GM19193 (cell line): ENCODE measurements around the gene HDAC4.

Experiments
- POLR2A ChIP-seq: IDR thresholded peaks from 4 replicates; pipeline ENCODE4 v1.6.1; 2011; ENCODE audit not compliant: insufficient read depth, insufficient read length; ENCODE audit errors: extremely low read depth

The HDAC4 gene

DNA sequence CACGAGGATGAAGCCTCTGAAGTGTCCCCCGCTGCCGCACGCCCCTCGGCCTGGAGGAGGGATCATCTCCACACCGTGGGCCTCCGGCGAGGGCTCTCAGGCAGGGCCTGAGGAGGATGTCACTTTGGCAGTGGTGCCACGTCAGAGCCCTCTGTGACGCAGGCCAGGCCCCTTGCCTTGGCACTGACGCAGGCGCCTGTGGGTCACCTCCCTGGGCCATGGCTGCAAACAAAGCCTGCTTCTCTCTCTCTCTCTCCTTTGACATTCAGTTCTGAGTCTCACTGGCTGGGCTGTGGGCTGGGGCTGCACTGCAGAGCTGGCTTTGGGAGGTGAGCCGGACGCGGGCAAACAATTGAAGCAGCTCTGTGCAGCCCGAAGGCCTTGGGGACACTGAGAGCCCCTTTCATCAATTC, 279.2 kb downstream of the HDAC4 start:
- no peak for TF ChIP-seq POLR2A

DNA sequence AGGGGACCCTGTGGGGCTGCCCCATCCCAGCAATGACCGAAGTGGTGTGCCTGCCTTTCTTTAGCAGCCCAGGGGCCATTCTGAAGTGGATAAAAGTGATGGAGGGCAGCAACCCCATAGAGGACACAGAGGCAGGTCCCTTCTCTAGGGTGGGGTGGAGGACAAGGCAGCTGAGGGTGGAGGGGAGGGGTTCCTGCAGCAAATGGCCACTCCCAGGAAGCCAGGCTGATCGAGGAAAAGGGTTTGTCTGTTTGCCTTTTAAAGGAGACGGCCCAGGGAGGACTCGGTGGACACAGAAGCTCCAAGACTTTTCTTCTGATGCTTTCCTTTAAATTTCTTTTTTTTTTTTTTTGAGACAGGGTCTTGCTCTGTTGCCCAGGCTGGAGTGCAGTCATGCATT, 280.2 kb downstream of the HDAC4 start:
- no peak for TF ChIP-seq POLR2A

DNA sequence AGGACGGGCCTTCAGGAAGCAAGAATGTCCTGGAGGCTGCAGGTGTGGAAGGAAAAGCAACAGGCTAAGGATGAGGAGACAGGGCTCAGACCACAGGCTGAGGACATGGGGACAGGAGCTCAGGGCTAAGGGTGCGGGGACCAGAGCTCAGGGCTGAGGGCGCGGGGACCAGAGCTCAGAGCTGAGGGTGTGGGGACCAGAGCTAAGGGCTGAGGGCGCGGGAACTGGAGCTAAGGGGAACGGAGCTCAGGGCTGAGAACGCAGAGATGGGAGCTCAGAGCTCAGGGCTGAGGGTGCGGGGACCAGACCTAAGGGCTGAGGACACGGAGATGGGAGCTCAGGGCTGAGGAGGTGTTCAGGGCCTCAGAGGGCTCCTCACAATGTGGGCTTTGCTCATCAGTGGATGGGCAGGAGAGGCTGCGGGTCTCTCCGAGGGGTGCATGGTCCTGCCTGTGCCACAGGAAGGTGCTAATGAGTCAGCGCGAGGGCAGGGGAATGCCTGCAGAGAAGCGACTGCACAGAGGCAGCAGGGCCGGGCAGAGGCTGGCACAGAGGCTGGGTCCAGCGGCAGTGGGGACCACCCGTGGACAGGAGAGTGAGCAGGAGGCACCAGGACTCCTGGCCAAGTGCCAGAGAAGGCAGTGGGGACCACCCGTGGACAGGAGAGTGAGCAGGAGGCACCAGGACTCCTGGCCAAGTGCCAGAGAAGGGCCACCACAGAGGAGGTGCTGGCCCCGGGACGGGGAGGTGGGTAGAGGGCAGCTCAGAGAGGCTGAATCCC, 281.3 kb downstream of the HDAC4 start:
- TF ChIP-seq POLR2A = no peak

DNA sequence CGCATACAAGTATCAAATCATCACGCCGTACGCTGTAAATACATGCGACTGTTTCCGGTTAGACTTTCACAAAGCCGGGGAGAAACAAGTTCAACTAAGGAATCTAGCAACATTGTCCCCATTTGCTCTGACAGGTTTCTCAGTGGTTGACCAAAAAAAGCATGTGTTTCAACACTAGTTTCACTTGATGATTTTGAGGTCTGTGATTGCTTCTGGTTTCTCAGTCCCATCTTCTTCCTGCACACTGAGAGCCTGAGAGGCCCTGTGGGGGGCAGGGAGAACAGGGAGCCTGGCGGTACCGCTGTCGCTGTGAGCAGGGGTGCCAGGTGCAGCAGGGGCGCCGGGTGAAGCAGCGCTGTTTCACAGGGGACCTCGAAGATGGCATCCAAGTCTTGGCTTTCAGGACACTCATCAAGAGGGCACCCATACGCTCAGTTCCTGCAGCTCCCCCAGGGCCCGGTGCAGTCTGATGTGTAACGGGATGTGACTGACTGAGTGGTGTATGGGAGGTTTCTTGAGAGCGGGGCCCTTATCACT, 282.1 kb downstream of the HDAC4 start:
- TF ChIP-seq POLR2A = no peak

DNA sequence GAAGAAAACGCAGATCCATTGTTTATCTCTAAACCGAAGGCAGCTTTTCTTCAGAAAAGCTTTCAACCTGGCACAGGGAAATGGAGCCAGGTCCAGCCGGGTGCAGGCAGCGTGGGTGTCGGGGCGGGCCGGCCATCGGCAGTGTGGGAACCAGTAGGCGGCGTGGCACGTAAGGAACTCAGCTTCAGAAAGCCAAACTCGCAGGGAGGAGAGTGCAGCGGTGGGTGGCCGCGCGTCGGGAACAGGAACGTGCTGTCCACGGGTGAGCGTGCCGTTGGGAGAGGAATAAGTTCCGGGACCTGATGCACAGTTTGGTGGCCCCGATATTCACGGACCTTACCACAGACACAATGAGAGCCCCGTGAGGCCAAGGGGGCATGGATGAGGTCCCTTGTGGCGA, 282.6 kb downstream of the HDAC4 start:
- no peak for TF ChIP-seq POLR2A

DNA sequence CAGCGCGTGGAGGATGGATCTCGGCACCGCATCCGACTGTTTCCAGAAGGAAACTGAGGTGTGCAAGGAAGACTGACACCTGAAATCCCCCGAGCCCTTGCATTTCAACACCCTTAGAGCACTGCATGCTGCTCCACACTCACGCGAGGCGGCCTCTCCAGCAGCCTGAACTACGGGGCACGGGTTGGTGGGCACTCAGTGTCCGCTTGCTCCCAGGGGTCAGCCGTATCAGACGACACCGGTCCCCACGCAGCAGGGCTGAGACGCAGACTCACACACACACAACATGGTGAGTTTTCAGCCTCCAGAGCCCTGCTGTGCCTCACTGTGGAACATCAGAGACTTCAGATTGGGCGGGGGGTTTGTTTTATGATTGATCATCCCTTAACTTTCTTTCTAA, 283.0 kb downstream of the HDAC4 start:
- no peak for TF ChIP-seq POLR2A

DNA sequence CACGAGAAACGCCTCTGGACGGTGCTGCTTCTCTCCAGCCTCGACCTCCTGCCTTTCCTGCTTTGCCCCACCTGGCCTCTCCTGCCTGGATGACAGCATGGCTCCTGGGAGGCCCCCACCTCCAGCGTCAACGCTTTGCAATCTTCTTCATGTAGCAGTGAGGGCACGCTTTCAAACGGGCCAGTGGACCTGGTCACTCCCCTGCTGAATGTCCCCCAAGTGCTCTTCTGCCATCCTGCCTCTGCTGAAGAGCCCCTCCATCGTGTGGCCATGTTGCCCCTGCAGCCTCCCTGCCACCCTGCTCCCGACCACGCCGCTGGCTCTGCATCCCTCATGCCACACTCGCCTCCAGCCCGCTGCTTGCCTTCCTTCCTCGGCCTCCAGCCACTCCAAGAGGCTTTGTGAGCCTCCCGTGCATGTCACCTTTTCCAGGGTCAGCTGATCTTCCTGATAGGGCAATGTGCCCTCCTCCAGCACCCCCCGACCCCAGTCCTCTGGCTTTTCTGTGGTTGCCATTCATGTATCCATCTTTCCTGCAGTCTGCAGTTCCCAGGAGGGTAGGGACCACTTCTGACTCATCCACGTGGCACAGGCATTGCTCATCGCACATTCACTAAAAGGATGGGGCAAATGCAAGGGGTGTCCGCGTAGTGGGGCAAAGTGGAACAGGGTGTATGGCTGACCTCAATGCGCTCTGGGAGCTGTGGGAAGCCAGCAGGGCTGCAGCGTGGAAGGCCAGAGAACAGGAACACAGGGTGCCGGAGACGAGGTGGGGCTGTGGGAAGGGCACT, 284.2 kb downstream of the HDAC4 start:
- no peak for TF ChIP-seq POLR2A

DNA sequence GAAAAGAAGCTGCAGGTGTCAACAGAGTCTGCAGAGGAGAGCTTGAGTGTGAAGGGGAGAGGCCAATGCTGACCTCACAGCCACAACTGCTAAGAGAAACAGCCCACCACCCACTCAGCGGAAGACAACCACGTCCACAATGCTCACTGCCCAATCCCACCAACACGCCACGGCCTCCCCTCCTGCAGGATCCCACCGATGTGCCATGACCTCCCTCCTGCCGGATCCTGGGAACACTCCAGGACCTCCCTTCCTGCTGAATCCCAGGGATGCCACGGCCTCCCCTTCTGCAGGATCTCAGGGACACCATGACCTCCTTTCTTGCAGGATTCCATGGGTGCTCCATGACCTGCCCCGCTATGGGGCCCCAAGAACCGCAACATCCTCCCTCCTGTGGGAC, 285.2 kb downstream of the HDAC4 start:
- TF ChIP-seq POLR2A = no peak

DNA sequence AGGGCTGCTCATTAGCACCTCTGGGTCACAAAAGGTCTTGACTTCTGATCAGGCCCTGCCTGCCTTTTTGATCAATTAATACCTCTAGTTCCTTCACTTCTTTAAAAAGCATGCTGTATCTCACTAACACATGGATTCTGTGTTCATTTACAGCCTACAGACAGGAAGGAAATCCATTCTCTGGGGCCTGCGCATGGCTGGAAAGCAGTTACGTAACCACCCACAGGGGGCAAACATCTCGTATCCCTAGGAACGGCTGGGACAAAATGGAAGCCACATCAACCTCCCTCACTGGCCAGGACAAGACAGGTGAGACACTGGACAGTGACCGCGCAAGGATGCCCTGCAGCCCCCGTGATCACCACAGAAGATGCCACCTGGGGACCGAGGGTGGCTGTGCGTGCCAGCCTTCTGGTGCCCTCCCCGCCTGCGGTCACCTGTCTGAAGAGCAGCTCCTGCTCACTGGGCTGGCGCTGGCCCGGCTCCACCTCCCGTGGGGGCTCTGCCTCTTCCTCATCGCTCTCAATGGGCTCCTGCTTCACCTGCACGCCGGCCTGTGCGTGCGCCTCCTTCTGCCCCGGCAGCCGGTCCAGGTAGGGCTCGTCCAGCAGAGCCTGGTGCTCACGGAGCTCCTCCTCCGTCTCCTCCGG, 286.1 kb downstream of the HDAC4 start:
- no peak for TF ChIP-seq POLR2A

DNA sequence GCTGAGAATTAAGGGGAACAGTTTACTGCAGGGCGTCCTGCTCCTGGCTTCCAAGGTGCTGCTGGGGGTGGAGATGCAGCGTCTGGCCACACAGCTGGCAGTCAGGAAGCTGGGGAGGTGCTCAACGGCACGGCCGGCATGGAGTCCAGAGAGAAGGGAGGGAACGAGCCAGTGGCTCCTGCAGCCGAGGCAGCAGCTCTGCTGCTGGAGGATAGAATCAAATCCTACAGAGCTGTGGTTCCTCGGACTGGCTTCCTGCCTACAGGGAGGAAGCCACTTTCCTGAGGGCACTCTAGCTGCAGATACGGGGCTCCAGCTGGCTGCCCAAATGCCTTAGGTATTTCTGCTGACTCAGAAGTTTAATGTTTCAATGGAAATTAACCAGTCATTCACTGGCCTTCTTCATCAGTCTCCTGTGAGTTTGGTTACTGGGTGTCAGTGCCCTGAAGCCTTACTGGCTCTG, 286.7 kb downstream of the HDAC4 start:
- TF ChIP-seq POLR2A = no peak

DNA sequence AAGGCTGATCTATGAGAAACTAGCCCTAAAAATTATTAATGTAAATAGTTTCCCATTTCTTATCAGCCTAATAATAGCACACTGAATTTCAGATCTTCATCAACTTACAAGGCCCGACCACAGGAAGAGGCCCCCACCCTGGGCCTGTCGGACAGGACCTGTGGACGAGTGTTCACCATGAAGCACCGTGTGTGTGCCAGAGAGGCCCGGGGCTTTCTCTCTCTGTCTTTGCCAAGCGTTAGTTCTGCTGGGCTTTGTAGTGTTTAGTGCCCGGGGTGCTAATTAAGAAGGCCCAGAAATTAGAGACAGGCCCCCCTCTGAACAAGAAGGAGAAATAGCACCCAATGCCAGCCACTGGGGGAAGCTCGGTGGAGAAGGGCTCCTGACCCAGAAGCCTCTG, 287.2 kb downstream of the HDAC4 start:
- TF ChIP-seq POLR2A = no peak

DNA sequence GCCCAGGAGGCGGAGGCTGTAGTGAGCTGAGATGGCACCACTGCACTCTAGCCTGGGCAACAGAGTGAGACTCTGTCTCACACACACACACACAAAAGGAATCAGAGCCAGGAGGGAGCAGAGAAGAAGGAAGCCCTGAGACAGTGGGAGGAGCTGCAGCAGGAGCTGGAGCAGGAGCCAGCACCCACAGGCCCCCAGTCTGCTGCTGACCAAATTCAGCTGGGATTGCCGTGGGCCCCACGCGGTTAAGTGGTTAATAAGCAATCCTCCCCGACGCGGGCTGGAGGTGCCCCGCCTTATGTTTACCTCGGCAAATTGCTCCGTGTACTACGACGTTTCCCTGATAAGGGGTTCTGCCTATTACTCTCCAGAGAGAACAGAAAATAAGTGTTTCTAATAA, 287.6 kb downstream of the HDAC4 start:
- no peak for TF ChIP-seq POLR2A

DNA sequence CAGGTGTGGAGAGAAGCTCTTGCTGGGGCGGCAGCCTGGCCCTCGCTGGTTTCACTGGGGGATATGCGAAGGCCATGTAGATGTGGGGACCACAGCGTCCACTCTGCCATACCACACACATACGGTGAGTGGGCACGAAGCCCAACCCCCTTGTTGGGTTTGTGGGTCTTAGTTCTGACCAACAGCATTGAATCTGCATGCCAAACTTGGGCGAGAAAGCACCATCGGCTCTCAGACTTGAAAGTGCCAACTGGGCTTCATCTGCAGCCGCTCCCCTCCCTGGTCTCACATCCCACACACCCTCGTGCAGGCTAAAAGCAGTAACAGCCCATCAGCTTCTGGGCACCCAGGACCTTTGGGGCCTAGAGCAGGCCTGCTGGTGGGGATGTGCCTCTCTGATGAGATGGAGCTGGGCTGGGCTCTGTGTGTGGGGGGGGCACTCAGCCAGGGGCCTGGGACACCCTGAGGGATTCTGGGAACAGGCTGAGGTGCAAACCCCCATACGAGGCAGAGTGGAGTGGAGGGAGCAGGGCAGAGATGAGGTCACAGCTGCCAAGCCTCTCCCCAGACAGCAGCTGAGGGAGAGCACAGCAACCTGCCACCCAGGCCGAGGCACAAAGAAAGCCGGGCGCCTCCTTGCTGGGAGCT, 288.6 kb downstream of the HDAC4 start:
- TF ChIP-seq POLR2A = no peak

DNA sequence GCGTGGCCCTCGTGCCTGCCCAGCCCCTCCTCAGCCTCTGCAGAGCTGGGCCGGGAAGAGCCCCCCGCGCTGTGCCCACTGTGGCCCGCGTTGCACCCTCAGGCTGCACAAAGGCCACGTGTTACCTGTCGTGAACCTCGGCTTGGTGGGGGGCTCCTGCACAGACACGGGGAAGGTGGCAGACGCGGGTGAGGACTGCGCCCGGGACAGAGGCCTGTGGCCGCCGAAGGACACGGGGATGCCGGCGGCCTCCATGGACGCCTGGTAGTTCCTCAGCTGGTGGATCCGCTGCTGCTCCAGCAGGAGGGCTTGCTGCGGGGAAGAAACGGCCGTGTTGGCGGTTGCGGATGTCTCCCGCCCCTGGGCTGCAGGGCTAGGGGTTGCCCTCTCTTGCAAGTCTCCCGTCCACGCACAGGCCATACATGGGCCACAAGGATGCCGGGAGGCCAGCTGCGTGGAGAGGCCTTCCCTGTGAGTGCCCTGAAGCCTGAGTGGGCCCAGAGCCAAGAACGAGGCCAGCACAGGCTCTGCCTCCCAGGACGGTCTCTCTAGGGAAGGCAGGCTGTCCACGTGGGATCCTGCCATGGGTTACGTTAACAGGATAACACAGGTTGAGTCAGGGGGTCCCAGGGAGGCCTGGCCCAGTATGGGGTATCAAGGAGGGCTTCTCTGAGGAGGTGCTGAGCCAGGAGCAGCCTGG, 289.3 kb downstream of the HDAC4 start:
- no peak for TF ChIP-seq POLR2A
